Neuronal stem cell (in vitro differentiated cells): ENCODE measurements around the gene VPS37B.

Experiments
- DNase-seq: peaks from one replicate; pipeline ENCODE4 v3.0.0-alpha.2; 2013; ENCODE audit warnings: low spot score
- H2AFZ ChIP-seq: one replicate; pipeline ENCODE4 v1.6.1; 2013; ENCODE audit warnings: mild to moderate bottlenecking, low read length, inconsistent platforms
- H2AK5ac ChIP-seq: 2 replicates; pipeline ENCODE4 v1.6.1; 2013; ENCODE audit warnings: low read depth, mild to moderate bottlenecking, inconsistent platforms, low read length, moderate library complexity, mixed read lengths
- H2BK120ac ChIP-seq: 2 replicates; pipeline ENCODE4 v1.6.1; 2013; ENCODE audit warnings: low read depth, mild to moderate bottlenecking, inconsistent platforms, low read length, moderate library complexity, mixed read lengths
- H2BK12ac ChIP-seq: one replicate; pipeline ENCODE4 v1.6.1; 2013; ENCODE audit warnings: low read length, inconsistent platforms
- H2BK15ac ChIP-seq: 2 replicates; pipeline ENCODE4 v1.6.1; 2013; ENCODE audit warnings: mild to moderate bottlenecking, low read length, inconsistent platforms, mixed read lengths
- H2BK5ac ChIP-seq: one replicate; pipeline ENCODE4 v1.6.1; 2013; ENCODE audit warnings: inconsistent platforms, mild to moderate bottlenecking, low read length, moderate library complexity
- H3K14ac ChIP-seq: one replicate; pipeline ENCODE4 v1.6.1; 2013; ENCODE audit warnings: low read length, inconsistent platforms
- H3K18ac ChIP-seq: 2 replicates; pipeline ENCODE4 v1.6.1; 2013; ENCODE audit warnings: low read length, inconsistent platforms
- H3K23ac ChIP-seq: 2 replicates; pipeline ENCODE4 v1.6.1; 2013; ENCODE audit warnings: low read depth, mild to moderate bottlenecking, mixed read lengths, low read length, inconsistent platforms; ENCODE audit not compliant: poor library complexity
- H3K27ac ChIP-seq: replicated peaks from 3 replicates; pipeline ENCODE4 v1.5.1; 2013; ENCODE audit warnings: low read length, inconsistent platforms
- H3K27me3 ChIP-seq, 3 experiments: 2 replicates each; pipeline ENCODE4 v1.6.1; 2013; ENCODE audit warnings: low read length in 3 of 3, mild to moderate bottlenecking in 2 of 3, inconsistent platforms in 1 of 3, low read depth in 1 of 3, mixed read lengths in 1 of 3, moderate library complexity in 1 of 3; ENCODE audit not compliant: control insufficient read depth in 3 of 3, insufficient read depth in 3 of 3
- H3K36me3 ChIP-seq, 2 donors: replicated peaks in 1 of 2; 2 replicates each; pipeline ENCODE4 v1.6.1; 2013; ENCODE audit warnings: low read length in 2 of 2; ENCODE audit not compliant: control insufficient read depth in 2 of 2, insufficient read depth in 2 of 2
- H3K4ac ChIP-seq: 2 replicates; pipeline ENCODE4 v1.6.1; 2013; ENCODE audit warnings: inconsistent platforms, mild to moderate bottlenecking, low read length, moderate library complexity
- H3K4me1 ChIP-seq, 2 donors: 1 replicate in 1 of 2; 2 replicates in 1 of 2; pipeline ENCODE4 v1.6.1; 2013; ENCODE audit warnings: low read length in 2 of 2, low read depth in 1 of 2; ENCODE audit not compliant: control insufficient read depth in 2 of 2, insufficient read depth in 1 of 2
- H3K4me2 ChIP-seq: one replicate; pipeline ENCODE4 v1.6.1; 2013; ENCODE audit warnings: mild to moderate bottlenecking, low read length, inconsistent platforms; ENCODE audit not compliant: insufficient read depth, poor library complexity, severe bottlenecking
- H3K4me3 ChIP-seq, 2 donors: 2 replicates each; pipeline ENCODE4 v1.5.1; 2013; ENCODE audit warnings: low read length in 2 of 2, mild to moderate bottlenecking in 2 of 2, inconsistent platforms in 1 of 2, moderate library complexity in 1 of 2
- H3K79me1 ChIP-seq: one replicate; pipeline ENCODE4 v1.6.1; 2013; ENCODE audit warnings: low read depth, mild to moderate bottlenecking, inconsistent platforms, low read length, moderate library complexity
- H3K9ac ChIP-seq: one replicate; pipeline ENCODE4 v1.6.1; 2013; ENCODE audit warnings: mild to moderate bottlenecking, low read depth, low read length, inconsistent platforms; ENCODE audit not compliant: poor library complexity
- H3K9me3 ChIP-seq, 2 donors: replicated peaks in 1 of 2; 2 replicates each; pipeline versions ENCODE3 to v1.6.1; 2013; ENCODE audit warnings: low read length in 2 of 2, mild to moderate bottlenecking in 2 of 2, inconsistent platforms in 1 of 2, low read depth in 1 of 2, mixed read lengths in 1 of 2, moderate library complexity in 1 of 2; ENCODE audit not compliant: control insufficient read depth in 2 of 2, insufficient read depth in 1 of 2
- H4K8ac ChIP-seq: one replicate; pipeline ENCODE4 v1.6.1; 2013; ENCODE audit warnings: low read depth, mild to moderate bottlenecking, inconsistent platforms, low read length, moderate library complexity
- H4K91ac ChIP-seq: one replicate; pipeline ENCODE4 v1.6.1; 2013; ENCODE audit warnings: low read length, low read depth, mild to moderate bottlenecking, inconsistent platforms; ENCODE audit not compliant: poor library complexity
- WGBS, 2 donors: extraction: QIAGEN DNeasy Blood & Tissue Kit; methylation state at CpG; one replicate each; pipeline ENCODE4 v1.1.7; 2013; ENCODE audit warnings: missing lambda C conversion rate in 2 of 2, mixed read lengths in 1 of 2; ENCODE audit not compliant: insufficient read length in 2 of 2, insufficient replicate concordance in 1 of 2; ENCODE audit errors: extremely low coverage in 2 of 2; 5-methylcytosine and 5-hydroxymethylcytosine counted together

The VPS37B gene

GRCh38 chr12:122862110-122862634 lies 33.8 kb downstream of the VPS37B start:
- Histone ChIP-seq H3K4me1 (no peaks in the 10 kb centered on the region), H3K4ac (no peak overlapping the region), H2BK5ac (no peak overlapping the region), H4K91ac (no peak overlapping the region), H2BK120ac (no peak overlapping the region), H3K9ac (no peak overlapping the region), H2AK5ac (no peak overlapping the region), H3K4me3 (no peak overlapping the region), H2AFZ (no peak overlapping the region), H3K18ac (no peak overlapping the region), H3K27me3 (no peaks in the 10 kb centered on the region), H3K9me3 (no peaks in the 10 kb centered on the region), H3K4me2 (no peak overlapping the region), H2BK15ac (no peak overlapping the region), H3K14ac (no peak overlapping the region), H3K79me1 (peaks cover 8% of the 10 kb centered on the region), H3K27ac (no peak overlapping the region), H2BK12ac (no peak overlapping the region), H4K8ac (no peak overlapping the region), H3K36me3 (peaks cover 23 to 58% of the 10 kb centered on the region in 2 donors), H3K23ac (no peak overlapping the region)
- no peak for DNase-seq
- WGBS, 2 donors, result no CpG with 5 or more reads among the region's 20 CpGs

- Histone ChIP-seq H3K4ac (no peak overlapping the region), H4K8ac (no peak overlapping the region), H3K27me3 (no peaks in the 10 kb centered on the region), H2BK15ac (no peak overlapping the region), H2BK120ac (no peak overlapping the region), H4K91ac (no peak overlapping the region), H3K36me3 (peaks cover 21 to 55% of the 10 kb centered on the region in 2 donors), H3K79me1 (peaks cover 8% of the 10 kb centered on the region), H2AK5ac (no peak overlapping the region), H3K9ac (no peak overlapping the region), H2AFZ (no peak overlapping the region), H3K23ac (no peak overlapping the region), H3K9me3 (no peaks in the 10 kb centered on the region), H3K14ac (no peak overlapping the region), H2BK5ac (peak overlapping the region; percentile 60), H3K18ac (no peak overlapping the region), H3K27ac (no peak overlapping the region), H3K4me2 (no peak overlapping the region), H2BK12ac (no peak overlapping the region), H3K4me1 (no peaks in the 10 kb centered on the region), H3K4me3 (no peak overlapping the region)
- no peak for DNase-seq
- WGBS, 2 donors, result no CpG with 5 or more reads among the region's 5 CpGs
Observed at GRCh38 chr12:122861587-122861970, 34.3 kb downstream of the VPS37B start.

- Histone ChIP-seq H3K18ac (peak overlapping the region; percentile 83), H3K27ac (no peak overlapping the region), H3K23ac (peak overlapping the region; percentile 55), H4K8ac (peak overlapping the region; percentile 92), H3K36me3 (peaks cover 25 to 55% of the 10 kb centered on the region in 2 donors), H3K4ac (no peak overlapping the region), H2AK5ac (peak overlapping the region; percentile 46), H2AFZ (no peak overlapping the region), H2BK12ac (peak overlapping the region; percentile 90), H3K79me1 (peaks cover 8% of the 10 kb centered on the region), H2BK15ac (peak overlapping the region; percentile 49), H3K27me3 (no peaks in the 10 kb centered on the region), H3K4me3 (no peak overlapping the region), H2BK120ac (peak overlapping the region; percentile 87), H3K4me1 (no peaks in the 10 kb centered on the region), H2BK5ac (peak overlapping the region; percentile 60), H3K4me2 (no peak overlapping the region), H4K91ac (no peak overlapping the region), H3K14ac (peak overlapping the region; percentile 56), H3K9ac (peak overlapping the region; percentile 70), H3K9me3 (no peaks in the 10 kb centered on the region)
- DNase-seq, result no peak
- WGBS, 2 donors, result no CpG with 5 or more reads among the region's 23 CpGs
Observed at GRCh38 chr12:122860854-122861586, 34.9 kb downstream of the VPS37B start.

GRCh38 chr12:122860040-122860853 lies 35.7 kb downstream of the VPS37B start:
- Histone ChIP-seq H2BK120ac (peak overlapping the region; percentile 87), H3K79me1 (peaks cover 8% of the 10 kb centered on the region), H2BK5ac (peak overlapping the region; percentile 66), H4K8ac (no peak overlapping the region), H2BK12ac (peak overlapping the region; percentile 41), H3K9ac (peak overlapping the region; percentile 44), H3K4me3 (no peak overlapping the region), H3K27ac (no peak overlapping the region), H3K23ac (peak overlapping the region; percentile 73), H3K4me1 (no peaks in the 10 kb centered on the region), H3K27me3 (no peaks in the 10 kb centered on the region), H2AK5ac (peak overlapping the region; percentile 88), H3K36me3 (peaks cover 22 to 52% of the 10 kb centered on the region in 2 donors), H2AFZ (no peak overlapping the region), H3K4ac (no peak overlapping the region), H3K9me3 (no peaks in the 10 kb centered on the region), H3K18ac (peak overlapping the region; percentile 83), H4K91ac (no peak overlapping the region), H2BK15ac (peak overlapping the region; percentile 49), H3K4me2 (no peak overlapping the region), H3K14ac (peak overlapping the region; percentile 38)
- peak; percentile 73 for DNase-seq
- WGBS, 2 donors, result no CpG with 5 or more reads among the region's 28 CpGs
